HS-27A (cell line): ENCODE measurements around the gene SPAG5.
"Not testable (repeated sequence)": the region's sequence is repeated elsewhere in the genome, so short reads cannot be mapped to it uniquely, and the experiment has no call there.

Experiments used
- DNase-seq: peaks from one replicate; pipeline ENCODE4 v3.0.0-alpha.2; 2012; ENCODE audit warnings: low read depth, missing footprints

SPAG5 gene

DNA sequence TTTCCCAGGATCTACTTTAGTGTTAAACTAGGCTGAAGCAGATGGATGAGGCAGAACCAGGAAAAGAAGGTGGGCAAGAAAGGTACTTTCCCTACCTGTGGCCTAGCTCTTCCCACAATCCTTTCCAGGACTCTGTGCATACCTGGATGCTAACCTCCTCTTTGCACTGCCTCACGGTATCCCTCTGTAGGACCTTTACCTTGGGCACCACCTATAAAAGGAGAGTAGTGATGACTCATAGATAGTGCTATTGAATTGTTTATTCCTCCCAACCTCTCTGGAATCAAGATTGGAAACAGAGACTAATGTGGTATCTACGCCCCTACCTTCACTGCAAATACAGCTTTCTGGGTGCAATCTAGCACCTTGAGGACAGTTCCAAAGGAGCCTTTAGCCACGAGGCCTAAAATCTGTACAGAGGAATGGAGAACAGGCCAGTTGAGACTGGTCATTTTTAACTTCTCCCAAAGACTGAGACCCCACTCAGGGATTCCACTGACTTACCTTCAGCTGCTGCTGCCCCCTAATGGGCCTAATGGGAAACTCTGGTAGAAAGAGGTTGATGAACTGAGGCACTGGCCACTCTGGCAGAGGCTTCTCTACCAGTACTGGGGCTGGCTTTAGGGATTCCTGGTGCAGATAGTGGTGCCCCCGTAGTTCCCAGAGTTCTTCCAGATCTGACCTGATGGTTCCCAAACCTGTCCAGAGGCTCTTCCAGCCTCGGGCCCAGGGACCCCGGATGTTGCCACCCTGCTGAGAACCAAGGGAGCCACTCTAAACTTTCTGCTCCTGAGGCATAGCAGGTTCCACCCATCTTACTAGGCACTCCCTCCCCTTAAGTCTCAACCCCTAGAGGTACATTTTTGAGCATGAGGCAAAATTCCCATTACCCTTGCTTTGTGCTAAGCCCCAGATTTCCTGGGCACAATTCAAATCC is 14.4 kb upstream of the SPAG5 start:
- no peak for DNase-seq

DNA sequence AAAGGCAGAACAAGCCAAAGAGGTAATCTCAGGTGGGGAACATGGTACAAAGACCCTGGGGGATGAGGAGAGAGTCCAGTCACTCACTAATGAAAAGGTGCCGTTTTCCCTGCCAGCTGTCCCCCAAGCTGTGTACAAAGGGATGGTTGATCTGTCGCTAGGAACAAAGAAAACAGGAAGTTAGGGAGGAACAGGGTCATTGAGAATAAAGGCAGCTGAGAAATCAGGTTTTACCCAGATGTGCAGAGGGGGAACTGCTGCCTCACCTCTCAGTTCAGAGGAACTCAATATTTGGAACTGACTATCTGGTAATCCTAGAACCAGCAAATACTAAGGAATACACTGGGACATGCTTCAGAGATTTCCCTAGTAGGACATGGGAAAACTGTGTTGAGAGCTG is 13.7 kb upstream of the SPAG5 start:
- DNase-seq, result no peak

DNA sequence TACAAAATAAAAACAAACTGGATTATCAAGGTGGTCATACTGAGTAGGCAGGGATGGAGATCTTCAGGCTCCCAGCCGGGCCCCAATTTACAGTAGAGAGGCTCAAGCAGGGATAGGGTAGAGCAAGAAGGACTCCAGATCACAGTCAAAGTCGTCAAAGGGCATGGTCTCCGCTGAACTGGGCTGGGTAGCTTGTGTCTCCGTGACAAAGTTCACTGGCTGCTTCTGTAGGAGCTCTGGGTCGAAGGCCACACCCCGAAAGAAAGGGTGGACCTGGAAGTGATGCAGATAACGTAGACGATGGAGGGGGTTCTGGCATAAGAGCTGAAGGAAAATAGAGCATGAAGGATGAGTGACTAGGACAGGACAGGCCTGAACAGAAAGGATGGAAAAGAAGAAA is 11.6 kb upstream of the SPAG5 start:
- no peak for DNase-seq

DNA sequence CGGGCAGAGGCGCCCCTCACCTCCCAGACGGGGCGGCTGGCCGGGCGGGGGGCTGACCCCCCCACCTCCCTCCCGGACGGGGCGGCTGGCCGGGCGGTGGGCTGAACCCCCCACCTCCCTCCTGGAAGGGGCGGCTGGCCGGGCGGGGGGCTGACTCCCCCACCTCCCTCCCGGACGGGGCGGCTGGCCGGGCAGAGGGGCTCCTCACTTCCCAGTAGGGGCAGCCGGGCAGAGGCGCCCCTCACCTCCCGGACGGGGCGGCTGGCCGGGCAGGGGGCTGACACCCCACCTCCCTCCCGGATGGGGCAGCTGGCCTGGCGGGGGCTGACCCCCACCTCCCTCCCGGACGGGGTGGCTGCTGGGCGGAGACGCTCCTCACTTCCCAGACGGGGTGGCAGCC is 5.2 kb upstream of the SPAG5 start:
- not testable (repeated sequence) for DNase-seq

DNA sequence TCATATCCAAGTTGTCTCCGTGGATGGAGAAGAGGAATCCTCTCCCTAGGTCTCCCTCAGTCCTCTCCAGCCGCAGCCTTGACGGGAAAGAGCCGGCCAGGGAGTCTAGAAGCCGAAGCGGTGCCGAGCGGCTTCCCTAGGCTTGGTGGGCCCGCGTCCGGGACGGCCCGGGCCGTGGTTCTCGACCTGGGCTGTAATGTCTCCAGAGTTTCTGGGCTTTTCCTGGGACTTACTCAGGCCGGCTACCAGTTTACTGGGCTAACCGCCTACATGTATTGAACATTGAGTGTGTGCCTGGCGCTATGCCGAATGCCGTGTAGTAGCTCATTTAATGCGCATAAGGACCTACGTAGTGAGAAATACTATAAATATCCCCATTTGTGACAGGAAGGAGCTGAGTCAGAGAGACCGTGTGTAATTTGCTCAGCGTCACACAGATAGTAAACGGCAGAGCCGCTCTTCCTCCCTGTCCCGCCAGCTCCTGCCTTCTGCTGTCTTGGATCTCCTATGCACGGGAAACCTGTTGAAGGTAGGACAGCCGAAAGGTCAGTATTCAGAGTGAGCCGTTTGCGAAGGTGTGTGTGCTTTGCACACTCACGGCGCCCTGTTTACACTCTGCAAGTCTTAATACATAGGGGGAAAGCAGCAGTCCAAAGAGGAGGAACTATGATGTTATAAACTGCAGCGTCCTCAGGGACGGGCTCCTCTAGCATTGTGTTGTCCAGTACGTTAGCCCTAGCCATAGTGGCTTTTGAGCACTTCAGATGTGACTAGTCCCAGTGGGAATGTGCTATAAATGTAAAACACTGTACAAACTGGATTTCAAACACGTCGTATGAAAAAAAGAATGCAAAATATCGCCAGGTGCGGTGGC is 723 bp upstream of the SPAG5 start:
- peak; percentile 31 for DNase-seq

DNA sequence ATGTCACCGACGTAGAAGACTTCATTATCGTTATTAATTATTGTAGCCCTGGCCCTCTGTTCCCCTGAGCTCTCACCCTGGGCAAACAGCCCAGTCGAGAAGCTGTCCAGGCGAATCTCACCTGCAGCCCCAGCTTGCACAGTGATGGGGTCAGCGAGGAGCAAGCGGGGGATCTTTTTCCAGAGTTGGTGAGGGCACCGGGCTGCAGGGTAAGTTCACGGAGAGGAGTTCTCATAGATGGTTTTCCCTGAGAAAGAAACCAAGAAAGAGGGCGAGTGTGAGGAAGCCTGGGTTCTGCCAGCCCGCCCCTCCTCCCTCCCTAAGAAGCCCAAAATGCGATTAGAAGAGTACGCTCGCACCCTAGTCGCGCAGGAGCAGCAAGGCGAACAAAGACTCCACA is 436 bp downstream of the SPAG5 start:
- DNase-seq, result no peak

DNA sequence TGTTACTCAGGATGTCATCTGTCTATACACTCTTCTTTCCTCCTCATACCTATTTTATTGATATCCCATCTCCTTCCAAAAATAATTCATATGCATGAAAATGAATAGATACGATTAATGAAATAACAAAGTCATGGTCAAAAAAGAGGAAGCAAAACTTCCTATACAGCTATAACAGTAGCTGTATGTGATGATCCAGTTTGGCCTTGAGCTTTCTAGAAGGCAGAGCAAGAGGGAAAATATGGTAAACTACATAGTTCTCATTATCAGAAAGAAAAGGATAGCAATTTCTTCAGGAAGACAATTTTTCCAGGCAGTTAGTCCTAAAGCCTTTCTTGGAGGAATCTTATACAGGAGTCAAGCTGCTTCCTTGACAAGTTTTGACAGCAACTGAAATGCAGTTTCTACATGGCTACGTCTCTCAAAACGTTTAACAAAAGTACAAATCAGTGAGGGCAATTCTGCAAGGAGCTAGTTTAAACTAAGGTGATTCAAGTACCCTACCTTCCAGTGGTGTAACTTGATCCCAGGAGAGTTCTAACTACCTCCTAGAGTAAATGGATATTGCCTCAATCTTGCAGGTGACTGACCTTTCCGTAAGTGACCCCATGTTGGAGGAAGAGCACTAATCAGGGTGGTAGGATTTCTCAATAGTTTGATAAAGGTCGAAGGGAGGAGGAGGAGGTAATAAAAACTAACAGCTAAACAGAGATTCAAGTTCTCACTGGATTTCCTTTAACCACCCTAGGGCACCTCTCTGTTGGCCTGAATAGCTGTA is 1.0 kb downstream of the SPAG5 start:
- DNase-seq, result no peak

DNA sequence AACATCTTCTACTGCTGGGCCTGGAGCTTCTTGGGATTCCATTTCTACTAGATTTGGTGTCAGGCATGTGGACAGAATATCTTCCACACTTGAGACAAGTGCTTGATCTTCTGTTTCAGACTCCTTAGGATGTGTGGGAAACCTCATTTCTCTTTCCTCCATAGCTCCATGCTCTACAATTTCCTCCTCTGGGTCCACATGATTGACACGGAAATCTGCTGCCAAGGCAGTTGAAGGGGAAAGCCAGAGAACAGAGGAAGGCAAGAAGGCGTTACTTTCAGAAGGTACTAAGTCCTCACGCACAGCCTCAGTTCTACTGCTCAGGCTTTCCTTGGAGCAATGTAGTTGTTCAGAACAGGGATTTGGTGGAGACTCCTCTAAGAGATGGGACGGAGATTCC is 6.6 kb downstream of the SPAG5 start:
- no peak for DNase-seq

DNA sequence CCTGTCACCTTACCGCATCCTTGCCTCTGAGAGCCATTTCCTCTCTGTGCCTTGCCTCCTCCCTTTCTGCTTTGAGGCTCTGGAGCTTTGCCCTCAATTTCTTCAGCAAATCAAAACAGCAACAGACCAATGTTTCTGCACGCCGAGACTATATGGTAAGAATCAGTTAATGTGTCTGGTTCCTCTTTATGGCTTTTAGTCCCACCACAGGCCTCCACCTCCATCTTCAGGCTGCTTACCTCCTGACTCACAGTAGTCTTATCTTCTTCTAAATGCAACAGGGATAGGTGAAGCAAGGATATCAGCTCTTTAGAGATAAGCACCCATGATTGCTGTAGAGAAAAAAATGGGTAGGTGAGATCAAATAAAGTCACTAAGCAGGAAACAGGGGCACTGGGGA is 13.0 kb downstream of the SPAG5 start:
- DNase-seq, result no peak

DNA sequence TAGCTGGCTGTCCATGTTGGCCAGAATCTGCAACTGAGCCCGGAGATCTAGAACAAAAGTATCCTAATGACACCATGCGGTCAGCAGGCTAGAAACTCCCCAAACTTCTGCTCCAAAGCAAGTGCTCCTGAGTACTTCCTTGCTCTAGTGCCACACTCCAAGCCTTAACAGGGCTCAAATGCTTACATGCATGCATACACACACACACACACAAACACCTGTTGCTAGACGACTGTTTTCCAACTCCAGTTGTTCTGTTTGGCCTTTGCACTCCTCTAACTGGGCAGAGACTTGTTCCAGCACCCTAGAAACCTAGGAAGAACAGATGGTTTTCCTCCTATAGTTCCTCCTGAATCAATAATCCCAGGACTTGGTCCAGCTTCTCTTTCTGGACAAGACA is 14.4 kb downstream of the SPAG5 start:
- no peak for DNase-seq

DNA sequence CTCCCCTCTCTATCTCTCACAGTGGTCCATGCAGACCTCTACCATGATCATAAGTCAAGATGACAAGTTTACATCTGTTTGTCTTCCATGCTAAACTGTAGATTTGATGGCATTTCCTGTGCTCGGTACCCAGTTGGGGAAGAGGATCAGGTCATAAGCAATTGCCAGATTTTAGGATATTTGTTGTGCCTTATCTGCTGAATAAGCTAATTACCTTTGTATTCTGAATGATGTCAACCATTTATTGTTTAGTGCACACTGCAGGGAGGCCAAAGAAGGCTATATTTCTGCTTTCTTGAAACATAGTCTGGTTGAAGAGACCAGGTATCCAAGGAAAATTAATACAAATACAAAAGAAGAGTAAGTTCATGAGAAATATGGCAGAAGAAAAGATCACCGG is 16.3 kb downstream of the SPAG5 start:
- no peak for DNase-seq

DNA sequence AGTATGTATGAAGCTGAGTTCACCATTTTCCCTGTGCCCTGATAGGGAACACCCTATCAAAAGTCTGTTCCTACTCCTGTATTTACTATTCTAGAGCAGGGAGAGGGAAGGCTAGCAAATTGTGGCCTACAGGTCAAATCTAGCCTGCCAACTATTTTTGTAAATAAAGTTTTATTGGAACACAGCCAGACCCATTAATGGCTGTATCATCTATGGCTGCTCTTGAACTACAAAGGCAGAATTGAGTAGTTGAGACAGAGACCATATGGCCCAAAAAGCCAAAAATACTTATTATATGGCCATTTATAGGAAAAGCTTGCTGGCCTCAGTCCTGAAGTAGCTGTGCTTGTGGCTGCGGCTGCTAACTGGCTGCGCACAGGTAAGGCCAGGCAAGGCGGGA is 17.9 kb downstream of the SPAG5 start:
- DNase-seq, result no peak

DNA sequence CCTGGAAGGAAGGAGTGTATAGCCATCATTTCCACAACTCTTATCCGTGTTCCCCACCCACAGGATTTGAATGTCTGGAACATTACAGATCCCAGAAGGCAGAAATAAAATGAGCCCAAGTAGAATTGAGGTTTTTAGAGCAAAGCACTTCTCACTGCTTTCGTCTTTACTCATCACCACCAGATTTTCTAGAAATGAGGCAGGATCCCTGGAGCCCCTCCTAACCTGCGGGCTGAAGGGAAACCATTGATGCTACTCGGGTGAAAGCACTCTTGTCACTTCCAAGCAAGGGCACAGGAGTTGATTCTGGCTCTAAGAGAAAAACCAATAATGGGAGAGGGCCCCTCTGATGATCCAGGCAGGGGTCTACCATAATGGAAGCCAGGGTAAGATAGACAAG is 19.3 kb downstream of the SPAG5 start:
- DNase-seq, result no peak

DNA sequence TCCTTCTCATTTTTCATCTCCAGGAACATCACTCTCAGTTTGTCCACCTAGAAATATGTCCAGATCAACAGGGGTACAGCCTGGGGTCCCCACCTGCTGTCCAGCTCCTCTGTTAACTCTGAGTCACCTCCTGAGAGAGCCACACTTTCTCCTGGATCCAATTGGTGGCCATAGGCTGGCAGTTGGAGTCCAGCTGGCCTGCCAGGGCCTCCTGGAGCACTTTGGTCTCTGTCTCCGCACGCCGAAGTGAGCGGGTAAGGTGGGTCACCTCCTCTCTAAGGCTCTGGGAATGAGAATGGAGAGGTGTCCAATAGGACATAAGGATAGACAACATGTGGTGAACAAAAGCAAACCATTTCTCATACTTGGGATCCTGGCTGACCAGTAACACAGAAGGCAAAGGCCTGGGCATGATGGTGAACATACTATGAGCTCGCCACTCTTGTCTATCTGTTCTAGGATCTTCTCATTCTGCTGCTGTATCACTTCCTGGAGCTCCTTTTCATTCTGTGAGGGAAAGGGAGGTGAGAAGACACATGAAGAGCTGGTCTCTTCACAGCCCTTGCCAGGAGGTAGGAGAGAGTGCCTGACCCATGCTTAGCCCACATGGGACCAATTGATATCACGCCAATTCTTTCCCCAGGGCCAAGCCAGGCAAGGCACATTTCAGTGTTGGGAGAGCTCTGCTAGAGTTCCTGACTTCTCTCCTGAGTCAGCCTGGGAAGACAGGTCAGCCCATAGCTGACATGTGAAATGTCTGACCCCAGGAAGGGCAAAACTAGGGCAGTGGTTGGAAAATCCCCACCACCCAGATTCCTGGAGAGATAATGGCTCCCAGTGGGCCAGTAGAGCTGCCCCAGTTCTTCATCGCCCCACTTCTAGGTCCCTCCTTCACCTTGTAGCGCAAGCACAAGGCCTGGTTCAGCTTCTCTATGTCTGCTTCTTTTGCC is 20.3 kb downstream of the SPAG5 start:
- no peak for DNase-seq

DNA sequence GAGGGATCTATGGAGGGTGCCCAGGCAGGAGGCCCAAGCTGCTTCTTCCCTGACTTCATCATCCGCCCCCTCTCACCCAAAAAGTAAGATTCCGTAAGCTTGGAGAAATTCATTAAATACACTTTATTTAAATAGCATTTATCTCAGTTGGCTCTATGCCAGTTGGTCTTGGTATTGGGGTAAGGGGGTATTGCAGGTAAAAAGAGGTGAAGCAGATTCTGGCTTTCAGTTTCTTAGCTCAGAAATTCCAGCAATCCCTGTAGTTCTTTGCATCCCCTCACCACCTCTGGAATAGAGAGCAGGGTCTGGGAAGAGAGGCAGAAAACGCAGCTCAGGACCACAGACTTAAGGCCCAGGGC is 21.4 kb downstream of the SPAG5 start:
- DNase-seq, result no peak

DNA sequence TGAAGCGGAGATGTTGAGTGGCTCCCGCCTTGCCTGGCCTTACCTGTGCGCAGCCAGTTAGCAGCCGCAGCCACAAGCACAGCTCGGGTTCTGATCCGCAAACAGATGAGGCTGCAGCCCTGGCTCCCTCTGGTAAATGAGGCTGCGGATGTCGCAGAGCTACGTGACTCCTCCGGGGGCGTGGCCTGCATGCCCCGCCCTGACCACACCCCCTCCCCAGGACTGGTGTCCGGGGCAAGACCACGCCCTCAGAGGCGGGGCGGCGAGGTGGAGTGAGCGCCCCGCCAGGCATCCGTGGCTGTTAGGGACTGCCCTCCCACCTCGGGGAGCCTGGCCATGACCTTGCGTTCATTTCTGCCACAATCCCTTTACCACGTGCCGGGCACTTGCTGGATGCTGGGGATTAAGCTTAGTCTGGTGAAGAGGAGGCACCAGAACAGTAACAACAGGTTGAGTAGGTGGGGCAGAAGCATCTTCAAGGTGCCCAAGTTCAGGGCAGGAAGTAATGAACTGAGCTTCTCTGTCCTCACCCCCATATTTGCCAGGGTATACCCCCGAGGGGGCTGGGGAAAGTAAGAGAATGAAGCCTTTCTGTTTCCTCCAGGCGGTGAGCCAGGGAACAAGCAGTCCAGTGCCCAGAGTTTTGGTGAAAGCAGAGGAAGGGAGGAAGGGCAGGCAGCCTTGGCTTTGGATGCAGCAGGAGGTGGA is 21.9 kb downstream of the SPAG5 start, which contains the start of gene ALDOC:
ALDOC (minus strand) TSS at position 138 of the 708 bp plus-strand sequence. CDS start 1,363 bp downstream, outside the sequence.
- no peak for DNase-seq

DNA sequence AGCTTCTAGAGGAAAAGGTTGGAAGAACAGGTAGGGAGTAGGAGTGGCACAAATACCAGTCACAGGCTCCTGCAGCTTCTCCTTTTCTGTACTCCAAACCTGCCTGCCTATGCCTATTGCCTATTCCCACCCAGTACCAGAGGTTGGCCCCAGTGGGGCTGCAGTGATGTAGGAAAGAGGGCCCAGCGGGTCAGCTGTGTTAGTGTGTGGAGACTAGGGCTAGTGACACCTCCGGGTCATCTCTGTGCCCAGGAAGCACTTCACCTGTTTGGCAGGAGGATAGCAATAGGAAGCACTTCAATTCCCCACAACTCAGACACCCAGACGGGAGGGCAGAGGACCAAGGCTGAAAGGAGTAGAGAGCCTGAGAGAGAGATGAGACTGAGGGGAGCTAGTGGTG is 22.8 kb downstream of the SPAG5 start:
- not testable (repeated sequence) for DNase-seq

DNA sequence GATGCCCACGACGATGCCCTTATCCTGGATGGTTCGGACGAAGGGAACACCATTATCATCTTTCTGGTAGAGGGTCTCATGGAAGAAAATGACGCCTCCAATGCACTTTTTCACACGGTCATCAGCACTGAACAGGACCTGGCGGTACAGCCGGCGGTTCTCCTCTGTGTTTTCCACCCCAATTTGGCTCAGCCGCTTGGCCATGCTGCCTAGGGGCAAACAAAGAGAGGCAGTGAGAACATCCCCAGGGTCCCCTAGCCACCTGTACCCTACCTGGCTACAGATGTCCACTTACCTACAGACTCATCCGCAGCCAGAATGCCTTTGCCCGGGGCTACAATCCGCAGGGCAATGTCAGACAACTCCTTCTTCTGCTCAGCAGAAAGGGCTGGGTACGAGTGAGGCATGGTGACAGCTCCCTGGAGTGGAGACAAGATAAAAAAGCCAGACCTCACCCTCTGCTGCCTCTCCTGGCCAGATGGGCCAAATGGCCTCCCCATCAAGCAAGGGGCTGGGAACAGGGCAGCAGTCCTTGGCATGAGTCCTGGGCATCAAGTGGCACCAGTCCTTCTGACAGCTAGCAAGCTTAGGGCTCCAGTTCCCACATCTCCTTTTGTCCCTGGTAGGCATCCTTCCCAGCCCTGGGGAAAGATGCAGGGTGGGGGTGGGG is 23.6 kb downstream of the SPAG5 start:
- DNase-seq, result no peak

DNA sequence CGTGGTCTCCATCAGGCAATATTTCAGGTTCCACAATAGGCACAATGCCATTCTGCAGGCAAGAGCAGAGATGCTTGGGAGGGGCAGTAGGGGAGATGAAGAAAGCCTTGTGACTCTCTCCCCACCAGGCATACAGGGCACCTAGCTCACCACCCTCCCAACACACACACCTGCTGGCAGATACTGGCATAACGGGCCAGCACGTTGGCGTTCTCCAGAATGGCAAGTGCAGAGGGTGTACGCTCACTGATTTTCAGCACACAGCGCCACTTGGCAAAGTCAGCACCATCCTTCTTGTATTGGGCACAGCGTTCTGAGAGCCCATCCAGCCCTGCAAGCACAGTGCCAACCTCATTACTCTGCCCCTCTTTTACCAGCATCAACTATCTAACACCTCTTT is 24.3 kb downstream of the SPAG5 start:
- no peak for DNase-seq

DNA sequence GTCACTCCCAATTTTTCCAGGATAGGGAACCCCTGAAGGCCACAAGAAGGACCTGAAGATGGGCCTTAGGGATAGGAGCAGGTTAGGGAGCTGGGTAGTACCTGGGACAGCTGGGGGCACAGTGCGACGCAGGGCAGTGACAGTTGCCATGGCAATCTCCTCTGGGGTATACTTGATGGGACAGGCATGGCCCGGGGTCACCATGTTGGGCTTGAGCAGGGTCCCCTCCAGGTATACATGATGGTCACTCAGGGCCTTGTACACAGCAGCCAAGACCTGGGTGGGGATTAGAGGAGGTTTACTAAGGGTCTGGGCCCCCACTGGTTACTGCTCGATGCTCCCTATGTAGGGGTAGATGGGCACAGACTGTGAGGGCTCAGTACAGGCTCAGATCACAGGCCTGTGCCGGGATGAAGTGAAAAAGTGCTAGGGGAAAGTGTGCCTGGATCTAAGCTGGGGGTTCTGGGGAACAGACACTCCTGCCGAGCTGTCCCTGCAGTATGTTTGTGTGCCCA is 24.8 kb downstream of the SPAG5 start:
- DNase-seq, result no peak
